HUES48 (cell line): ENCODE measurements around the gene SRGAP3.
A peak's percentile ranks its signal among the peaks of the same experiment; 100 is the strongest.
"Not testable (repeated sequence)": the region's sequence is repeated elsewhere in the genome, so short reads cannot be mapped to it uniquely, and the experiment has no call there.

Experiments used
- H3K27ac ChIP-seq: one replicate; pipeline ENCODE4 v1.7.0; 2013; ENCODE audit warnings: low read depth, low read length, inconsistent platforms
- H3K27me3 ChIP-seq: 2 replicates; pipeline ENCODE4 v1.6.1; 2013; ENCODE audit warnings: mild to moderate bottlenecking, low read length; ENCODE audit not compliant: control insufficient read depth, insufficient read depth
- H3K36me3 ChIP-seq: 2 replicates; pipeline ENCODE4 v1.6.1; 2013; ENCODE audit warnings: low read length; ENCODE audit not compliant: control insufficient read depth, insufficient read depth
- H3K4me1 ChIP-seq: 2 replicates; pipeline ENCODE4 v1.6.1; 2013; ENCODE audit warnings: mild to moderate bottlenecking, low read length; ENCODE audit not compliant: control insufficient read depth, insufficient read depth
- H3K4me3 ChIP-seq: 2 replicates; pipeline ENCODE4 v1.5.1; 2013; ENCODE audit warnings: mild to moderate bottlenecking, low read depth, low read length
- H3K9ac ChIP-seq: 2 replicates; pipeline ENCODE4 v1.6.1; 2013; ENCODE audit warnings: mild to moderate bottlenecking, low read depth, low read length, moderate library complexity
- H3K9me3 ChIP-seq: 2 replicates; pipeline ENCODE4 v1.6.1; 2013; ENCODE audit warnings: low read length; ENCODE audit not compliant: control insufficient read depth, insufficient read depth

The SRGAP3 gene

DNA sequence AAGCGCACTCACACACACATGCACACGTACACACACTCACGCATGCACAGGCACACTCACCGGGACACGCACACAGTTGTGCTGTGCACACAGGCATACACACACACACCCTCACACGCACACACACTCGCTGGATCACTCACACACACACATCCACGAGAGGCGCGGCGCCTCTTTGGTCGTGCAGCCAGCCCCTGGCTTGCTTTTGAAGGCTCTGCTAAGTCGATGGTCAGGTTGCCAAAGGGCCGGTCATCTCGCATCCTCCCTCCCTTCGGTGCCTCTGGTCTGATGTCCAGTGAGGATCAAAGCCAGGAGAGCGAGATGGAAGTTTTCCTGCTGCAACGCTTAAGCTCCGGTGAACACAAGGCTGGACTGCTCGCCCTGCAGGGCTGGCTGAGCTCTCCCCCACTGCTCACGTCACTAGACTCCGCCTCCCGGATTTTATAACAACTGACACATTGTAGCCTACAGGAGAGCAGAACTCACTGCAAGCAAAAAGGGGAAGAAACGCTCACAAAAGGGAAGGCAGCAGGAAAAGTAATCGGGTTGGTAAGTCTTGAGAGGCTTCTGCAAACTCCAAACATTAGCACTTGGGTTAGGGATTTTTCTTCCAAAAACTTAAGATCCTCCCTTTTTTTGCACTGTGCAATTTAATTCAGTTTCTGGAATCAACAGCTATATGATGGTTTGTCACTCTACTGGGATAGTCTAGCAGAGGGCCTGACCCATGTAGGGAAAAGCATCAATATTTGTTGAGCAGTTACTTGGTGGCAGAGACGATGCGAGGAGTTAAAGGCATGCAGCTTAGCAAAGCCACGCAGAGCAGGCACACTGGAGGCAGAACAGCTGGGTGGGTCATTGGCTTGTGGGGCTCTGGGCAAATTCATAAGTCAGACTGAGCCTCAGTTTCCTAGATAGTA, at the start of gene SRGAP3:
Gene SRGAP3, minus strand, starts transcription at position 374 of the 920 bp plus-strand sequence. CDS start 695 bp downstream, outside the sequence.
- Histone ChIP-seq H3K27ac (peak within 1 kb of the TSS; percentile 17), H3K9ac (peak within 1 kb of the TSS; percentile 58), H3K4me1 (peaks cover 26% of the 10 kb centered on the region), H3K9me3 (no peaks in the 10 kb centered on the region), H3K4me3 (peak within 1 kb of the TSS; percentile 75), H3K36me3 (no peaks in the 10 kb centered on the region), H3K27me3 (0 out of 2 replicates have a peak, but pooled peaks cover 7% of the 10 kb centered on the region)

DNA sequence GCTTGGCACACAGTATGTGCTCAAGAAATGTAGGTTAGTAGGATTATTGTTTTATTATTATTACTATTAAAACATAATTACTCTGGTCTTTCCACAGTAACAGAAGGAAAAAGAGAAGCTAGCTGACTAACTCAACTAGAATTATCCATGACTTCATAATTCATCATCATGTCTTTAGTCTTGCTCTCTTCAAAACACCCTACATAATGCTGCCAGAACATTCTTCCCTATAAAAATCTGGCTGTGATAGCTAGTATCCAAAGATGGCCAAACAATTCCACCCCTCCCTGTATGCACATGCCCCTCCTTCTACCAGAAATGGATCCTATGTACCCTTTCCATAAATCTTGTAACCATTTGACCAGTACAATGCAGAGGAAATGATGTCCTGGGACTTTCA, 48.8 kb upstream of the SRGAP3 start:
- Histone ChIP-seq H3K9ac (no peak overlapping the region), H3K4me3 (no peak overlapping the region), H3K36me3 (no peaks in the 10 kb centered on the region), H3K27me3 (peaks cover 16% of the 10 kb centered on the region), H3K9me3 (no peaks in the 10 kb centered on the region), H3K4me1 (peaks cover 5% of the 10 kb centered on the region; the same call in 1 of the 2 replicates), H3K27ac (no peak overlapping the region)

DNA sequence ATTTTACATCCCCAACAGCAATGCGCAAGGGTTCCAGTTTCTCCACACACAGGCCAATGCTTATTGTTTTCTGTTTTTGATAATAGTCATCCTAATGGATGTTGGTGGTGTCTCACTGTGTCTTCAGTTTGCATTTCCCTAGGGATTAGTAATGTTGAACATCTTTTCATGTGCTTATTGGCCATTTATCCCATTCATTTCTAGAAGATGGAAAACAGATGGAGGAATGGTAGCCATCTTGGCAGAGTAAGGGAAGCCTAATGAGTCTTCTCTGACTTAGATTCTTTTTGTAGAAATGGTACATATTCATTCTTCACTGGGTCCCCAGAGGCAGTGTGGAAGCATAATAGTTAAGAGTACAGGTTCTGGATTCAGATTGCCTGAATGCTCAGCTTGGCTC, 46.8 kb upstream of the SRGAP3 start:
- Histone ChIP-seq H3K27me3 (peaks cover 7% of the 10 kb centered on the region), H3K4me3 (no peak overlapping the region), H3K9me3 (no peaks in the 10 kb centered on the region), H3K9ac (no peak overlapping the region), H3K36me3 (no peaks in the 10 kb centered on the region), H3K4me1 (0 out of 2 replicates have a peak, but pooled peaks cover 2% of the 10 kb centered on the region), H3K27ac (no peak overlapping the region)

DNA sequence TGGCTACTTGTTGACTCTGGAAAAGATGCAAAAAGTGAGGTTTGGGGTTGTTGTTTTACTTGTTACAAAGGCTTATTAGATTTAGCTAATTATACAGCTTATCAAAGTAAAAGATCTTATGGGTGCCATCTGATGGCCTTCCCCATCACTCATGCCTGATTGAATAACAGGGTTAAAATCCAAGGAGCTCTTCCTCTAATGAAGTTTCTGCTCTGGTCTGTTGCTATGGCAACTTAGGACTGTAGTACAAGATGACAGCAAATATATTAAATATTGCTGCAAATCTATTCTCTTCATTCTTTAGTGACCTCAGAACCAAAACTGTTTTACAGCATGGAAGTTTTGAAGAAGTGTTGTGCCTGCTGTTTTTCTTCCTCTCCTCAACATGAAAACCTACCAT, 45.6 kb upstream of the SRGAP3 start:
- Histone ChIP-seq H3K36me3 (no peaks in the 10 kb centered on the region), H3K9ac (no peak overlapping the region), H3K4me3 (no peak overlapping the region), H3K9me3 (no peaks in the 10 kb centered on the region), H3K27ac (no peak overlapping the region), H3K27me3 (no peaks in the 10 kb centered on the region), H3K4me1 (0 out of 2 replicates have a peak, but pooled peaks cover 2% of the 10 kb centered on the region)

DNA sequence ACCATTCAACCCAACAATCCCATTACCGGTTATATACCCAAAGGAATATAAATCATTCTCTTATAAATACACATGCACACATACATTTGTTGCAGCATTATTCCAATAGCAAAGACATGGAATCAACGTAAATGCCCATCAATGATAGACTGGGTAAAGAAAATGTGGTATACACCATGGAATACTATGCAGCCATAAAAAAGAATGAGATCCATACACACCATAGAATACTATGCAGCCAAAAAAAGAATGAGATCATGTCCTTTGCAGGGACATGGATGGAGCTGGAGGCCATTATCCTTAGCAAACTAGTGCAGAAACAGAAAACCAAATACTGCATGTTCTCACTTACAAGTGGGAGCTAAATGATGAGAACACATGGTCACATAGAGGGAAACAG, 44.5 kb upstream of the SRGAP3 start:
- not testable (repeated sequence) for H3K36me3 ChIP-seq, H3K4me3 ChIP-seq, H3K9ac ChIP-seq, H3K27ac ChIP-seq, H3K9me3 ChIP-seq, H3K4me1 ChIP-seq, H3K27me3 ChIP-seq

DNA sequence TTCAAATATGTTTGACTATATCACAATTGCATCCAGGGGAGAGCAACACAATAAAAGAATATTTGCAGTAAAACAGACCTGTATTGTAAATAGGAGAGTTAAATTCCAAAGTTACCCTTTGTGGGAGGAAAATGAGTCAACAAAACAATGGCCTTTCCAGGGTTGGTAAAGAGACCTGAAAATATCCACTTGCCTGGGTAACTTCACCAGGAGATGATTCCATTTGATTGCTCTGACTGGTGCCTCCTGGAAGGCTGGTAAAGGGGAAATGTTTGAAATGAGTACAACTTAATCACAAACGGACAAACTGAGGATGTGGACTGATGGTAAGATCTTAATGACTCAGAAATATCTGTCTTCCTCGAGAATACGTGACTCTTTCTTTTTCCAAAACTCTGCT, 43.6 kb upstream of the SRGAP3 start:
- Histone ChIP-seq H3K27me3 (no peaks in the 10 kb centered on the region), H3K9ac (no peak overlapping the region), H3K9me3 (no peaks in the 10 kb centered on the region), H3K36me3 (no peaks in the 10 kb centered on the region), H3K4me1 (0 out of 2 replicates have a peak, but pooled peaks cover 2% of the 10 kb centered on the region), H3K4me3 (no peak overlapping the region), H3K27ac (no peak overlapping the region)

DNA sequence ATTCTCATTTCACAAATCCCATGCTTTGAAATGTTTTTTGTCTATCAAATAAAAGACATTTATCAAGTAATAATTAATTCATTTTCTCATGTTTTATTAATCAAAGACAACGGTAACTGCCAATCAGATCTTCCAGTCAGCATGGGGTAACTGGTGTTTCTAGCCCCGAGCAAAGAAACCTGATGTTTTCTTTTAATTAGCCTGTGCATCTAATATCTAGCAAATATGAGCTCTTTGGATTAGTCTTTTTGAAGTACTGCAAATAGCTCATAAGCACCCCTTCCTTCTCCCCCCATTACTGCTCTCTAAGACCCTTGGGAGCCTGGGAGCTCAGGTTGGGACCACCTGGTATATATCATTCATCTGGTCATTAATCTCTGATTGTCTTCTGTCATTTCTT, 43.1 kb upstream of the SRGAP3 start:
- no peaks in the 10 kb centered on the region for H3K36me3 ChIP-seq
- 0 out of 2 replicates have a peak, but pooled peaks cover 2% of the 10 kb centered on the region for H3K4me1 ChIP-seq
- H3K4me3 ChIP-seq: no peak overlapping the region
- H3K27me3 ChIP-seq: no peaks in the 10 kb centered on the region
- no peak overlapping the region for H3K27ac ChIP-seq
- H3K9ac ChIP-seq: no peak overlapping the region
- no peaks in the 10 kb centered on the region for H3K9me3 ChIP-seq

DNA sequence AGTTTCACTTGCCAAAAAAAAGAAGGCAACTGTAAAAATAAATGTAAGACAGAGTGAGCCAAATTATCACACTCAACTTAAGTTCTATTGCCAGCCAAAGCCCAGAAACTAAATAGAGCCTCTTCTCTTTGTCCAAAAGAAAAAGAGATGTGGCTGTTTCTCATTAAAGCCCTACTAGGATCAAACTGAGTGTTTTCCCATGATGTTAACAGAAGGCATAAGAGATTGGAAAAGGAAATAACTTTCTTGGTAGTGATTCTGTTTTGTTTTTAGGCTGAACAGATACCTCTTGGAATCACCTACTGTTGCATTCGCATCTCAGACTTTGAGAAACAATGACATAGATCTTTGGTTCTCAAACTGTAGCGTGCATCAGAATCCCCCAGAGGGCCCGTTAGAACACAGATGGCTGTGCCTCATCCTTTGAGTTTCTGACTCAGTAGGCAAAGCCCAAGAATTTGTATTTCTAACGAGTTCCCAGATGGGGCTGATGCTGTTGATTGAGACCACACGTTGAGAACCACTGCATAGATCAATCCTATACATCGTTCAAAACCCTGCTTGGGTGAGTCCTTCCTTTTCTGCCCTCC, 42.5 kb upstream of the SRGAP3 start:
- H3K27ac ChIP-seq: no peak overlapping the region
- no peaks in the 10 kb centered on the region for H3K36me3 ChIP-seq
- H3K4me1 ChIP-seq: 0 out of 2 replicates have a peak, but pooled peaks cover 2% of the 10 kb centered on the region
- no peaks in the 10 kb centered on the region for H3K9me3 ChIP-seq
- H3K9ac ChIP-seq: no peak overlapping the region
- no peaks in the 10 kb centered on the region for H3K27me3 ChIP-seq
- no peak overlapping the region for H3K4me3 ChIP-seq

GRCh38 chr3:9290566-9290965, 41.1 kb upstream of the SRGAP3 start:
- 0 out of 2 replicates have a peak, but pooled peaks cover 2% of the 10 kb centered on the region for H3K4me1 ChIP-seq
- no peaks in the 10 kb centered on the region for H3K9me3 ChIP-seq
- no peak overlapping the region for H3K4me3 ChIP-seq
- no peaks in the 10 kb centered on the region for H3K36me3 ChIP-seq
- H3K9ac ChIP-seq: no peak overlapping the region
- H3K27ac ChIP-seq: no peak overlapping the region
- H3K27me3 ChIP-seq: no peaks in the 10 kb centered on the region

DNA sequence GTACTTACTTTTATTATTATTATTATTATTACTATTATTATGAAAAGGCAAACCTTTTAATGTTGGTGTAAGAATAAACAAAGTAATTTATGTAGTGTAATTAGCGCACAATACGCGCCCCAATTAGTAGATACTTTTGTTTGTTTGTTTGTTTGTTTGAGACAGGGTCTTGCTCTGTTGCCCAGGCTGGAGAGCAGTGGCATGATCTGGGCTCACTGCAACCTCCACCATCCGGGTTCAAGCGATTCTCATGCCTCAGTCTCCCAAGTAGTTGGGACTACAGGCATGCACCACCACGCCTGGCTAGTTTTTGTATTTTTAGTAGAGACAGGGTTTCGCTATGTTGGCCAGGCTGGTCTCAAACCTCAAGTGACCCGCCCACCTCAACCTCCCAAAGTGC, 32.1 kb upstream of the SRGAP3 start:
- H3K4me1 ChIP-seq: peaks cover 19% of the 10 kb centered on the region
- not testable (repeated sequence) for H3K27ac ChIP-seq

More for the DNA sequence above, 32.1 kb upstream of the SRGAP3 start:
- H3K9ac ChIP-seq, H3K27me3 ChIP-seq, H3K9me3 ChIP-seq, H3K36me3 ChIP-seq, H3K4me3 ChIP-seq: not testable (repeated sequence)
